ENCODE results near the gene CPT2. TPM values are rescaled to one million over a fixed set of nuclear protein-coding genes. Genes with fewer than 3 reads are reported as not detected.
"Not testable (repeated sequence)": the region's sequence is repeated elsewhere in the genome, so short reads cannot be mapped to it uniquely, and the experiment has no call there.

CPT2 gene
- total RNA-seq, 1 donor from 2014 or later, result 39.3 TPM

- intact Hi-C loops (cut with DNase I); ATAC-seq (ENCODE audit: poor library complexity): not testable (repeated sequence)
Measured at GRCh38 chr1:53206083-53206685, 9.6 kb downstream of the CPT2 start.

GRCh38 chr1:53206735-53207379 lies 10.2 kb downstream of the CPT2 start:
- DNase-seq, result no peak
- intact Hi-C loops (cut with DNase I), result no loop called here
- ATAC-seq (ENCODE audit: poor library complexity), result no peak

More at GRCh38 chr1:53206083-53206685, 9.6 kb downstream of the CPT2 start:
- DNase-seq, result not testable (repeated sequence)

GRCh38 chr1:53207726-53208125 lies 11.1 kb downstream of the CPT2 start:
- DNase-seq, result no peak
- no peak for ATAC-seq (ENCODE audit: poor library complexity)
- intact Hi-C loops (cut with DNase I), result no loop called here

GRCh38 chr1:53210352-53210751 lies 13.7 kb downstream of the CPT2 start:
- intact Hi-C loops (cut with DNase I), result no loop called here
- DNase-seq (no peak), ATAC-seq (ENCODE audit: poor library complexity) (no peak)

- no peak for DNase-seq
- ATAC-seq (ENCODE audit: poor library complexity), result no peak
- intact Hi-C loops (cut with DNase I), result no loop called here
Measured at GRCh38 chr1:53210954-53211353, 14.3 kb downstream of the CPT2 start.

- no peak for DNase-seq
- ATAC-seq (ENCODE audit: poor library complexity), result no peak
- intact Hi-C loops (cut with DNase I), result no loop called here
Measured at GRCh38 chr1:53214376-53214940, 17.8 kb downstream of the CPT2 start.

GRCh38 chr1:53218201-53218600 lies 21.6 kb downstream of the CPT2 start:
- no peak for DNase-seq
- no peak for ATAC-seq (ENCODE audit: poor library complexity)
- intact Hi-C loops (cut with DNase I), result no loop called here

GRCh38 chr1:53219711-53220110 lies 23.1 kb downstream of the CPT2 start:
- no peak for DNase-seq
- intact Hi-C loops (cut with DNase I), result no loop called here
- ATAC-seq (ENCODE audit: poor library complexity), result no peak

GRCh38 chr1:53220171-53220961 lies 23.7 kb downstream of the CPT2 start, which contains the start of gene CZIB:
CZIB (minus strand) TSS chr1:53220634; CDS start chr1:53220575, 59 bp downstream.
- intact Hi-C loops (cut with DNase I), result no loop called here
- DNase-seq, result peak; percentile 98
- ATAC-seq (ENCODE audit: poor library complexity), result peak; percentile 99

- DNase-seq (no peak), ATAC-seq (ENCODE audit: poor library complexity) (no peak)
- intact Hi-C loops (cut with DNase I), result no loop called here
Measured at GRCh38 chr1:53220962-53221286, 24.3 kb downstream of the CPT2 start.

- no peak for ATAC-seq (ENCODE audit: poor library complexity)
- intact Hi-C loops (cut with DNase I), result no loop called here
- DNase-seq, result no peak
Measured at GRCh38 chr1:53237638-53238037, 41.0 kb downstream of the CPT2 start.

- intact Hi-C loops (cut with DNase I), result no loop called here
- ATAC-seq (ENCODE audit: poor library complexity), result peak; percentile 98
- peak; percentile 96 for DNase-seq
Measured at GRCh38 chr1:53238197-53239155, 41.9 kb downstream of the CPT2 start, which contains the start of gene MAGOH. MAGOH (minus strand) TSS chr1:53238518; CDS start chr1:53238448, 70 bp downstream.

GRCh38 chr1:53241828-53242227 lies 45.2 kb downstream of the CPT2 start:
- DNase-seq (no peak), ATAC-seq (ENCODE audit: poor library complexity) (no peak)
- intact Hi-C loops (cut with DNase I), result no loop called here

GRCh38 chr1:53242381-53242780 lies 45.8 kb downstream of the CPT2 start:
- DNase-seq (no peak), ATAC-seq (ENCODE audit: poor library complexity) (no peak)
- intact Hi-C loops (cut with DNase I), result no loop called here

- intact Hi-C loops (cut with DNase I), result no loop called here
- DNase-seq (no peak), ATAC-seq (ENCODE audit: poor library complexity) (no peak)
Measured at GRCh38 chr1:53244141-53244540, 47.5 kb downstream of the CPT2 start.

- no peak for DNase-seq
- ATAC-seq (ENCODE audit: poor library complexity), result no peak
- intact Hi-C loops (cut with DNase I), result no loop called here
Measured at GRCh38 chr1:53246261-53247134, 49.9 kb downstream of the CPT2 start.

GRCh38 chr1:53249706-53250105 lies 53.1 kb downstream of the CPT2 start:
- ATAC-seq (ENCODE audit: poor library complexity), result peak; percentile 59
- intact Hi-C loops (cut with DNase I), result no loop called here
- DNase-seq, result no peak
